Breast epithelium (tissue), 3 donors: Measurements from ENCODE around the gene VSTM2B.

Experiments
- CTCF ChIP-seq, 3 donors: fragments of 450-650 bp; IDR thresholded peaks; one replicate each; pipeline ENCODE4 v1.5.1; 2016 to 2017; ENCODE audit warnings: antibody characterized with exemption in 3 of 3, mild to moderate bottlenecking in 3 of 3, moderate library complexity in 3 of 3
- POLR2A ChIP-seq: fragments of 450-650 bp; IDR thresholded peaks from one replicate; pipeline ENCODE4 v1.6.1; 2016; ENCODE audit warnings: antibody characterized with exemption, mild to moderate bottlenecking, moderate library complexity
- POLR2AphosphoS5 ChIP-seq, 3 donors: sonication (generic); formaldehyde crosslinking; IDR thresholded peaks; one replicate each; pipeline ENCODE4 v1.6.1; 2017; ENCODE audit warnings: antibody characterized with exemption in 3 of 3

DNA sequence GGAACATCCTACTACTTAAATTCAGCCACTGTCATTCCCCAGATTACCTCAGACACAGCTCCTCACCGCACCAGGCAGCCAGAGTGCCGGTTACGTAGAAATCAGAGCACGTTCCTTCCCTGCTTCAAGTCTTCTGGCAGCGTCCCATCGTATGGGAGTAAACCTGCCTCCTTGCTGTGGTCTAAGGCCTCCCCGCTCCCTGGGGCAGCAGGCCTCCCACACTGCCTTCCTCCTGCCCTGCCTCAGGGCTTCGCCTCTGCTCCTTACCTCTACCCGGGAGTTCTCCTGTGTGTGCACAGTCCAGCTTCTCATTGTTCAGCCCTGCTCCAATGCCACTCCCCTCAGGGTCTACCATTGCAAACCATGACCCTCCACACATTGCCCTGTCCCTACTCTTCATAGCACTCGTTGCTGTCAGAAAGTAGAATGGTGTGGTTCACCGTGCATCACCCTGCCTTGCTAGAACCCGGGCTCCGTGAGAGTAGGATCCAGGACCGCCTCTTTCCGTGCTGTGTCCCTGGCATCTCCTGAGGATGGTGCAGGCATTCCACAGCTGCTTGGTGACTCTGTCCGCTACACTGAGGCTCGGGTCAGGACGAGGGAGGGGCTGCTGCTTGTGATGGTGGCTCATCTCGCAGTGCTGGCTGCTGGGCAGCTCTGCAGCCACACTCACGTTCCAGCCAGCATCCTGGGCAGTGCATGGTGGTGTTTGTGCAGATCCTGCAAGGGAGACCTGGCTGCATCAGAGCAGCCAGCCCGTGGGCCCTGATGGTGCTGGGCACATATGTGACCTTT lies 87.2 kb downstream of the VSTM2B start:
- TF ChIP-seq CTCF (IDR thresholded peaks at IDR 0.05) (no peak), POLR2A (no peak), POLR2AphosphoS5 (IDR thresholded peaks at IDR 0.05) (no peak)
